GM18909 (cell line): ENCODE results near the gene DAAM1.

ENCODE experiments used
- ATAC-seq: cut with Tn5 transposase; IDR thresholded peaks from one replicate; pipeline ENCODE4 v1.9.1; 2021; ENCODE audit warnings: mild to moderate bottlenecking; ENCODE audit not compliant: unreplicated experiment, poor library complexity

The DAAM1 gene

DNA sequence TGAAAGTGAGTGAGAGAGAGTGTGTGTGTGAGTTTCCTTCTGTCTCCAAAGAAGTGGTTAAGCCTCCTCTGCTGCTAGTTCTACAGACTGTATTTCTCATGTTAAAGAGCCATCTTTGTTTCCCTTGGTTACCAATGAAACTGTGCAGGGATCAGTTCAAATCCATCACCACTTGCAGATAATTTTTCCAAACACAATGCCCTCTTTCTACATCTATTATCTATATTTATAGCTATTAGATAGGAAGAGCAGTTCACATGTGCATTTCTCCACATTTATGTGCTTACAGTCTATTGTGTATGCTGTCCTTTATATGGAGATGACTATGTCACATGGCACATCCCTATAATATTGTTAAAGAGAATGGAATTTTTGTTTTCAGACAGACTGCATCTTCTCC is 2.2 kb upstream of the DAAM1 start:
- ATAC-seq = no peak

DNA sequence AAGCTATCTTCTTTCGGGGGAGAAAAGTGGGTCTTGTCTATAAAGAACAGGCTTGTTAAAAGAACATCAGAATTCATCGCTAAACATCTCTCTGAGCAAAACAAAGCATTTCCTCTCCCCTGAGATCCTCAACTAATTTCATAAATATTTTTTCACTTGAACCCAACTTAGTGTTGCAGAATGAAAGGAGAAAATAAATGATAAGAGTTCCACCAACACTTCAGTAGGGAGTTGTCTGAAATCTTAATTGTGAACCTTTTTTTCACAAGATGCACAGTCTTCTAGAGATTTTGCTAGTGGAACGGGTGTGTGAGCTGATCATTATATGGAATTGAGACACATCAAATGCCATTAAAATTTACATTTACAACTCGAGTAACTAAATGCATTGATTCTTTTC is 1.3 kb upstream of the DAAM1 start:
- no peak for ATAC-seq

DNA sequence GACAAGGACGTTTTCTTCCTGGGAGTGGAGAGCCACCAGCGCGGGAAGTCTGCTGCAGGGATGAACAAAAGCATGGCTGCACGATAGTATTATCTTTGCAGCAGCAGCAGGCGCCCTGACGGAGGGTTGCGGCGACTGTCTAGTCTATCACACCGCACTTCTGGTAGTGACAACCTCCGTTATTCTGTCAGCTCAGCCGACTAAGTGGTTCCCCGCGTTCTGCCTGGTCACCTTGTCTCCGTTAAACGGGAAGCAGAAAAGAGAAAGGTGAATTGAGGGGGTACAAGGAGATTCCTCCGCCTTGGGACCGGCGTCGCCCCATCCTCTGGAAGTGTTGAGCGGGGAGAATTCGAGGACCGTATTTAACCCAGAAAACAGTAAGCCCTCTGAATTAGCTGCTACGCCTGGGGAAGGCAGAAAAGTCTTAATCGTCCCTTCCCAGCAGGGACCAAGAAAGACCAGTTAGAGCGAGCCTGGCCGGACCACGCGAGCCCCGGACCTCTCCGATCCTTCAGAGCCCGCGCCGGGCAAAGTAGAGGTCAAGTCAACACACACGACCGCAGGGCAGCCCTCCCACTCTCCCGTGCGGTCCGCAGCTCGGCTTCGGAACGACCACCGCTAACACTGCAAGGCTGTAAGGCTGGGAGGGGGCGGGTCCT is 536 bp upstream of the DAAM1 start:
- peak; percentile 19 for ATAC-seq

DNA sequence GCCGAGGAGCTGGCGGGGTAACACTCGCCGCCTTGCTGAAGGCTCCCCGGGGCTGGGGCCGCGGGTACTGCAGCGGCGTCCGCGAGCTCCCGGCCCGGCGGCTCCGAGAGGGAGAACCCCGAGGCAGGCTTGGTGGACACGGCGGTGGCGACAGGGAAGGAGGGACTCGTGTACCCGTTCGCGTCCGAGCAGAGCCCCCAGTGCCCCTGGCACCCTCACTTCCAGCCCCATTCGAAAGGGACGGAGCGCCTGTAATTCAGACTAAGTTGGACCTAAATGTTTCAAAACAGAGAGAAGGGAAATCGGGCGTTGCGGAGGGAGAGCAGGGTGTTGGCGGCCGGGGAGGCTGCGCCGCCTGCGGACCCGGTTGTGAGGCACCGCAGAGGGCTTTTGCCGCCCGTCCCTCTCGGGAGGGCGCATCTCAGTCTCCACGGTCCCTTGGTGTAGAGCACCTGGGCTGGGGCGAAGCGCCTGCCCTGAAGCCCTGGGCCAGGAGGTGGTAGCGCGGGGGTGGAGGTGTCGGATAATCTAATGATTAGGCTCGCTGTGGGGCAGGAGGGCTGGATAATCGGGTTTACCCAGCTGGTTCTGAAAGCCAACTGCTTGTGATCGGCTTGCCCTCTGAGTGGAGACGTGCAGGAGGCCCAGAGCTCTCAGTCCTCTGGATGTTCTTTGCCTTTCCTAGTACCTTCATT is 771 bp downstream of the DAAM1 start:
- peak; percentile 25 for ATAC-seq

DNA sequence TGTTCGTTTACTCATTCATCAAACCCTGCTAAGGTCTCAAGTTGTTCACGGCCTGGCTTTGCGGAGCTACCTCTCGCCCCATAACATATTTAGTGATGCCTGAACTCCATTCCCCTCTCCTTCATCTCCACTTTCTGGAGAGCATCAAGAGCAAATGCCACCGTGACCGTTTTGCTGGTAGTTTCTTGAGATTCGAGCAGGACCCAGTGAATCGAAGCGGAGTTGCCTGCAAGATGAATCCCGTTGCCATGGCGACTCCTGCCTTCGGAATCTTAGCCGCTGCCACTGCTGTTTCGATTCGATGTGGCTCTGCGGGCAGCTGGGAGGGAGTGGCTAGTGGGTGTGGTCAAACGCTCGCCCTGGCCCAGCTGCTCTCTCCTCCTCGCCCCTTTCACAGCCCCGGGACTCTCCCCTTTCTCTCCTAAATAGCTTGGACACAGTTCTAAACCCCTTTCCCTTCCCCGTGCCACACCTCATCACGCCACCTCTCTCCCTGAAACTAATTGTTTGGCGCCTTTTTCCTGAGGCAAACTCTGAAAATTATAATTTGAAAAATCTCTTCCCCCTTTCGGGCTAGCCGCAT is 1.4 kb downstream of the DAAM1 start:
- peak; percentile 51 for ATAC-seq

DNA sequence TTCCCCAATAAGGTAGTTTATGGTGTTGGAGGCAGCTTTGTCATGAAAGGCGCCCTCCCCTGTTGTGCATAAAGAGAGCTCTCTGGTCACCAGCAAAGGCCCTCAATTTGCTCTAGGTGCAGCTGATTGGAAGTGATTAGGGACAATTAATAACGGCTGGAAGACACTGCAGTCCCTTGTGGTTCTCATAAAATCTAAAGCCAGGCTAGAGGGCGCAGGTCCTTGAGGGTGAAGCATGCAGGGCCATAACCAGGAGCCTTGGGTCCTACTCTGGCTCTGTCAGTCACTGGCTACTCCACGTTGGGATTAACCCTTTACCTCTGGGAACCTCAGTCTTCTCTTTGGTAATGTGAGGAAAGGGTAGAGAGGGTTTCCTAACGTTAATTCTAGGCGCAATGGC is 1.9 kb downstream of the DAAM1 start:
- ATAC-seq = peak; percentile 6

DNA sequence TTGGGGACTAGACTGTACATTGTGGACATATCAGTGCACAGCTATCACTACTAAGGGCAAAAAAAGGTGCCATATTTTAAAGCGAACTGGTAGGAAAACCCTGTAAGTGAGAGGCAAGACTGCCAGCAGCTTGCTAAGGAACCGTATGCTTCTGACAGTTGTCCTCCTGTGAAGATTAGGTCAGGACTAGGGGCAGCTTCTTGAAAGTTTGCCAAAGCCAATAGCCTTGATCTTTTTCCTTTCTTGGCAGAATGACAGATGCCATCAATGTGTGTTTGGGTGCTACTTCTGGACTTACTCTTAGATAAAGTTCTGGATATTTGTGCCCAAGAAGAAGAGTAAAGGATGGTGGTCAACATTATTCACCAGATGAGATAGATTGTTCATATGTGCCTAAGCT is 7.4 kb downstream of the DAAM1 start:
- no peak for ATAC-seq

DNA sequence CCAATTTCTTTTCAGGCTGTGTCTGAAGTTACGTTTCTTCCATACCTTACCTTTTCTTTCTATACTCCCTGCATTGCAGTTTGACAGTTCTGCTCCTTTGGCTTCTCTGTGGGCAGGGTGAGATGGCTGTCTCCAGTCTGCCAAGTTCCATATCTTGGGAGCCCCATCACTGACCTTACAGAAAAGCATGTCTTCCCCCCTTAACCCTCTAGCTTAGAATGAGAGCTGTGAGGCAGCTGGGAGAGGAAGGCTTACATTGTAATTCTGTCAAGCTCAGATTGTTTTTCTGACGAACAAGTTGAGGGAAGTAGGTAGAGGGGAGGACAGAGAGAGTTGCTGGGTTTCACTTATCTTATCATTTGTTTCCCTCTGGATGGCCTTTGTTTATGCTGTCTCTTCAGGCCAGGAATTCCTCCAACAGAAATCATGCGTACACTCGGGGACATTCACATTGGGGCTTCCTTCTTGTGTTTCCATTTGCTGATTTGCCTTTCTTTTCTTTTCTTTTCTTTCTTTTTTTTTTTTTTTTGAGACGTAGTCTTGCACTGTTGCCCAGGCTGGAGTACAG is 9.3 kb downstream of the DAAM1 start:
- ATAC-seq = no peak

DNA sequence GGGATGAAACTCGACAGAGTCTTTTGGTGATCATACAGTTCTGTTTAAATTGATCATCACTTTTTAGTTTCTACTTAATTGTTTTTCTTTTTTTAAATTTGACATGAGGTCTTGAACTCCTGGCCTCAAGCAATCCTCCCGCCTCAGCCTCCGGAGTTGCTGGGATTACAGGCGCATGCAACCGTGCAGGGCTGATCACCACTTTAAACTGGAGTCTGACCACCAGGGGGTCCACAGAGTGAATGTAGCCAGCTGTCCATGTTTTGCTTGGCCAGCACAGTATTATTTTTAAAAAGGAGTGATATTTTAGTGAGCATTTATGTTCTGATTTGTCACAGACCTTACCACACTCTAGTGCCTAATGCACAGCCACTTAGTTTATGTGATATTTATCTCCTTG is 10.7 kb downstream of the DAAM1 start:
- no peak for ATAC-seq

DNA sequence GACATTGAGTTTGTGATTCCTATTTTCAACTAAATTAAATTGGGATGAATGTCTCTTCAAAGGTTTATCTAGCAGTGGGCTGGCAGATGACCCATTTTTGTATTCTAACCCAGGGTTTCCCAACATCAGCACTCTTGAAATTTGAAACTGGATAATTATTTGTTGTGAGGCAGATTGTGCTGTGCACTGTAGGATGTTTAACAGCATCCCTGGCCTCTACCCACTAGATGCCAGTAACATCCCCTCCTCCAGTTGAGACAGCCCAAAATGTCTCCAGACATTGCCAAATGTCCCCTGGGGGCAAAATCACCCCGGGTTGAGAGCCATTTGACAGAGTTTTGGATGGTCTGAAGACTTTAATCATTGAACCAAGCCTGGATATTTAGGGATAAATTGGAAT is 11.1 kb downstream of the DAAM1 start:
- no peak for ATAC-seq

DNA sequence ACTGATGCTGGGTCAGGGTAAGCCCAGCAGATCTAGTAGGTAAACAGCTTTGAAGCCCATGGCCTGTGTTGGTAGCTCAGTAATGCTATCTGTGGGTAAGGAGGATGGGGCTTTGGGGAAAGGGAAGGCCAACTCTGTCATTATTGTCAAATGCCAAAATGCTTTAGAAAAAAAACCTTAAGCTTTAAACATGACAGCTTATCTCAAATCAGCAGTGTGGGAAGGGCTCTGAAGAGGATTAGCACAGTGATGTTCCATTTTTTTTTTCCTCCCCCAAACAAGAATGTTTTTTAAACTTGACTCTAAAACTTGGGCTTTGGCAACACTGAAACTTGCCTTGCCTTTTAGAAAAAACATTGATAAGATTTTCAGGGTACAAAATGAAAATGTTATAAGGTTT is 11.7 kb downstream of the DAAM1 start:
- ATAC-seq = no peak

DNA sequence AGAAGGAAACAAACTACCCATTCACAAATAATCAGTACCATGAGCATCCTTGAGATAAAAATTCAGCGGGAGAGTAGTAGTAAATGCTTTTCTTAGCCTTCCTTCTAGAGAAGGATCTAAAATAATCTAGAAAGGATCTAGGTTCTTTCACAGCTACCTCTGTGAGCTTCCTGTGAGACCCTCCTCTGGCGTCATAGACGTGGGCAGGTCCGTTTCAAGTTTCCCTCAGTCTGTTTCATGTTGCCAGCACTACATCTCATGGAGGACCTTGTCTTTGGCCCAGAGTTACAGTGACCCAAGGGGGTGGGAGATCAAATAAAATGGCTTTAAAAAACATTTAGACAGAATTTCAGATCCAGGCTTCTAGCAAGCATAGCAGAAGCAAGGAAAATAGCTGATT is 13.6 kb downstream of the DAAM1 start:
- no peak for ATAC-seq

DNA sequence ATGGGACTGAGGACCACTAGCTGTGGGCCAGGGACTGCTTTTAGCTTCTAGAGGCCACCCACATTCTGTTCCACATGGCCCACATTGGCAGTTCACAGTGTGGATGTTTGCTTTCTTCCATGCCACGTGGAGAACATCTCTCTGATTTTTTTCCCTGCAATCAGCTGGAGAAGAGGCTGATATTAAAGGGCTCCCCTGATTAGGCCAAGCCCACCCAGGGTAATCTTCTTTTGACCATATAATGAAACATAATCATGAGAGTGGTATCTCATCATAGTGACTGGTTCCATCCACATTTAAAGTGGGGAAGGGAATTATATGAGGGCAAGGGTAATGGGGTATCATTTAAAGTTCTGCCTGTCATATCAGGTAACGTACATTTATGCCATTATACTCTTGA is 15.8 kb downstream of the DAAM1 start:
- ATAC-seq = no peak

DNA sequence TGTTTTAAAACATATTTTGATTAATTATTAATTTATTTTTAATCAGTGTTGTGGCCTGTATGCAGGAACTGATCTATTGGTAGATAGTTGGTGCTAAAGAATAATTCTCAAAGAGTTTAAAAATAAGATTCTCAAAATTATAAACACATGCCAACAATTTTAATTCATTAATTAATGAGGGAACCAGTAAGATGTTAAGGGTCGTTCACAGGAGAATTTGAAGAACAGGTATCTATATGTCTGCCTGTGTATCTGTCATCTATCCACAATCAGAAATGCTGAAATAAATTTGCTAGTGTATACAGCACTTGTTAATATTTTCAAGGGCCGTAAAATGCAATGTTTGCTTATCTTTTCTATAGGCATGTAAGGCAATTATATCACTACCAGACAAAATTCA is 18.4 kb downstream of the DAAM1 start:
- ATAC-seq = no peak

DNA sequence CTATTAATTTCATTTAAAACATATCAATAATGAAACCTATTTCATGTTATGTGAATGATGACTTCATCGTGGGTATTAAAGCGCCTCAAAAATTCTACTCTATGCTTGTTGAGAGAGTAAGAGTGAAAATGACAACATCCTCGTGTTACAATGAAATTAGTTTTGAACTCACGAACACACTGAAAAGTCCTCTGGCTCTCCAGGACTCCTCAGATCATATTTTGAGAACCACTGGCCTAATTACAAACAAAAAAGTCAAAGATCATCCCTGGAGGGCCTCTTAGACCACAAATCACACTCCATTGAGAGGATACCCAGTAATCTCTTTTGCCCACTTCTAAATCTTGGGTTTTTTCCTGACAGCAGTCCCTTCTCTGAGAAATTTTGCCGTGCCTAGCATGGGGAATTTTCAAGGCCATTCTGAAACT is 19.1 kb downstream of the DAAM1 start:
- no peak for ATAC-seq

DNA sequence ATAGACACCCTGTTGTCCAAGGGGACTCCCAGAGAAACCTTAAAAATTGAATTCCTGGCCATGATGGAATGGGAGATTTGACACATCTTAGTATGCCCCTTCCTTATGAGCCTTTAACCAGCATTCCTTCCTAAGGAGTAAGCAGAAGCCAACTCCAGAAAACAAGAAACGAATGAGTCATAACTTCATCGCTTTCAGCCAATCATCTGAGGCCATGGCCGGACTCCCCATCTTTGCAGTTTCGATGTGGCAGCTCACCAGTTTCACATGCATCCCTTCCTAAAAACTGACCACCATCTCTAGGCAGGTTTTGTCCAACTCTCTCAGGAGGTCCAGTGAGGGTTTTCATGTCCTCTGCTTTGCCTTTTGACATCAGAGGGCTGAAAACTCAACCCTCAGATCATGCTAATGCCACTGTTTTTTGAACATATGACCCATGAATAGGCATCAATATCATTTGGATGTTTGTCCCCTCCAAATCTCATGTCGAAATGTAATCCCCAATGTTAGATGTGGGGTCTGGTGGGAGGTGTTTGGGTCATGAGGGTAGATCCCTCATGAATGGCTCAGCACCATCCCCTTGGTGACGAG is 19.9 kb downstream of the DAAM1 start:
- ATAC-seq = no peak

DNA sequence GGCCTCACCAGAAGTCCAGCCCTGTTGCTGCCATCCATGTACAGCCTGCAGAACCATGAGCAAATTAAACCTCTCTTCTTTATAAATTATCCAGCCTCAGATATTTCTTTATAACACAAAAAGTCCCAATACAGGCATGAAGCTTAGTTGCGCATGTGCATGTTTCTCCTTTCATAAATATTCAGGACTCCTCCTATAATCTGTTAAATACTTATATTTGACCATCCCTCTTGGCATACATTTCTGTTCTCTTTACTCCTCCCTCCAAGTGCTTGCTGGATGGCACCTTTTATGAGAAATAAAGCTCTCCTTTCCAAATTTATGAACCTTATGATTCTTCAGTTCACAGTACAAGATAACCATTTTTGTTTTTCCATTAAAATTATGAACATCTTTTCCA is 20.5 kb downstream of the DAAM1 start:
- no peak for ATAC-seq

DNA sequence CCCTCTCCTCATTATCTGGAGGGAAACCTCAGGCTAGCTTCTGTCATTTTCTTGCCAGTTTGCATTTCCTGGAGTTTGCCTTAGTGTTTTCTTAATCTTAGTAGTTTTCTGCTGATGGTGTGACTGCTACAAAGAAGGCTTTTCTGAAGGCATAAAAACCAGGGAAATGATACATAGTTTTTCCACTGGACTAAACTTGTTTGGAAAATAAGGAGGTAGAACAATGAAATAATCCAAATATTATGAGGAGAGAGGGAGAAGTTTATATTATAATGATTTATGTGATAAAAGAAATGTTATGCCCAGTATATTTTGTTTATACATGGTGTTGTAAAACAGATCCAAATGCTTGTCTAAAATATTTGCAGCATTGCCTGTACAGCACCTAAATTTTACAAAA is 22.2 kb downstream of the DAAM1 start:
- ATAC-seq = no peak

DNA sequence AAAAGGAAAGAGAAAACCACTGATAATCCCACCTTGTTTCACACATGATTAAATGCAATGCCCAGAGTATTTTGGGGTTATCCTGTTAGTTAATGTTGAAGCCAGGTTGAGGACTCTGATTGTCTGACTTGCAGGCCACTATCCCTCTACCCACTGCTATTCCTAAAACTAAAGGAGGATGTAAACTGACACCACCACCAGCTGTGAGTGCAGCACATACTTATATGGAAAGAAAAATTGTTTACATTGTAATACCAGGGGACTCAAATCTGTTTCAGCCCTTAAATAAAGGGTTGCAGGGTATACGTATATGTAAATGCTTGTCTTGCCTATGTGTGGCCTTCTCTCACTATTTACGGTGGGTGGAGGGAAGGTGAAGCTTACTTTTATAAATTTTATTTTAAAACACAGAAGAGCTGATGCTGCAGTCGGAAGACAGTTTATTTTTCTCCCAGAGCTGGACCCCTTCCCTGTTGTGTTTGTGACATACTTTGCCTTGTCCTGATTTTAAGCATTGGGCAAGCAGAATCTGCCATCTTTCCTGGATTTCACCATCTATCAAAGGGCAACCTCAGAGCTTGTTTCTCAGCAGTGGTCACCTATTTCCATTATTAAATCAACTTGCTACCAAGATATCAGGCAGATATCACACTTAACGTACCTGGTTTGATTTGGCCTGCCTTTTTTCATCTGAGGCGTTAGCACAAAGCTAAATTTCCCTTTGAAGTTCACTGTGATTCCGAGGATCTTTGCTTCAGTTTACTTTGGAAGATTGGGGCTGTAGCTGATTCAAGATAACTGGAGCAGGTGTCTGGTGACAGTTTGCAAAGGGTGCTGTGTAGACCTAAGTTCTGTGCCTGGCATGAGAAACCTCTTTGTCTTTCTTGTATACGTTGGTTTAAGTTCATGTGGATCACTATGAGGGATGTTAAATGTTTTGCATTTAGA is 25.2 kb downstream of the DAAM1 start:
- no peak for ATAC-seq

DNA sequence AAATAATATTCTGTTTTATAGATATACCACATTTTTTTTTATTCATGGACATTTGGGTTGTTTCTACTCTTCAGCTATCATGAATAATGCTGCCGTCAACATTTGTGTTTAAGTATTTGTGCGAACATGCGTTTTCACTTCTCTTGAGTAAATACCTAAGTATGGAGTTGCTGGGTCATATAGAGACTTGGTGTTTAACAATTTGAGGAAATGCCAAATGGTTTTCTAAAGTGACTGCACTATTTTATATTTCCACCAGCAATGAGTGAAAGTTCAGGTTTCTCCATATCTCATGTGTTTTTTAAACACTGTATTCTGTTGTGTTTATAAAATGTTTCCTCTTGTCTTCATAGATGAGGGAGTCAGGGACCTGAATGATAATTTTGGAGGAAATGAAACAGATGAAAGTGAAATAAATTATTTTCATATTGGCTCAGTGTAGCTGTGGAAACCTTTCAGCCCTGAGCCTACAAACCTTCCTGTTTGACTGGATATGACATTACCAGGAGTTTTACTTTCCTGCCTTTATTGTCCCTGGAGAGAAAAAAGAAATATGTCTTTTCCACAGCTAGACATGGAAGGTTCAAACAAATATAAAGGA is 26.3 kb downstream of the DAAM1 start:
- peak; percentile 69 for ATAC-seq
